NK-92 (cell line): ENCODE data around the gene LSS.
"Not testable (repeated sequence)": the region's sequence is repeated elsewhere in the genome, so short reads cannot be mapped to it uniquely, and the experiment has no call there.

ENCODE experiments used
- DNase-seq: peaks from one replicate; lab custom pipeline; 2025; ENCODE audit not compliant: unreplicated experiment; lab: John Stamatoyannopoulos, UW

LSS gene

GRCh38 chr21:46246345-46246744 lies 17.8 kb upstream of the LSS start:
- DNase-seq, result no peak

DNA sequence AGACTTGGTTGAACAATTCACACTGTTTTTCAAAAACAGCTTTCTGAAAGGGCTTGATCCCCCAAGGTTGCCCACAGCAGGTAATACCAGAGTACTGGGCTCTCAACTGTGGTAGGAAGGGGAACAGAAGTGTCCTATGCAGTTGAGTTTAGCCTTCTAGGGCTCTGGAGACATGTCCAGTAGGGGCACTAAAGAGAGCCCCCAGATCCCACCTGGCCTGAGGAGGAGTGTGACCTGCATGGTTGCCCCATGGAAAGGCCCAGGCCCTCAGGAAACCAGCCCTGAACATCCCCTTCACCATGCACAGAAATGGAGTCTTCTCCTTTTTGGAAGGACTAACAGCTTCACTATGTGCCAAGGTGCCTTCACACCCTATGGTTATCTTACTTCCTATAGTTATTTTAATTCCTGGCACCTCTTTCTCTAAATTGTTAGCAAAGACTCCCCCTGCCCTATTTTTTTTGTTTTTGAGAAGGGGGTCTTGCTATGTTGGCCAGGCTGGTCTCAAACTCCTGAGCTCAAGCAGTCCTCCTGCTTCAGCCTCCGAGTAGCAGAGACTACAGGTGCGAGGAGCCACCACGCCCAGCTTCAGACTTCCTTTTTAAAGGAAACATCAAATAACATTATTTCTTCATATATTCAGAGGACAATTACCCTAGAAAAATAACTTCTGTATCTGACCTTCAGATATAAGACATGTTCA lies 16.8 kb upstream of the LSS start:
- no peak for DNase-seq

DNA sequence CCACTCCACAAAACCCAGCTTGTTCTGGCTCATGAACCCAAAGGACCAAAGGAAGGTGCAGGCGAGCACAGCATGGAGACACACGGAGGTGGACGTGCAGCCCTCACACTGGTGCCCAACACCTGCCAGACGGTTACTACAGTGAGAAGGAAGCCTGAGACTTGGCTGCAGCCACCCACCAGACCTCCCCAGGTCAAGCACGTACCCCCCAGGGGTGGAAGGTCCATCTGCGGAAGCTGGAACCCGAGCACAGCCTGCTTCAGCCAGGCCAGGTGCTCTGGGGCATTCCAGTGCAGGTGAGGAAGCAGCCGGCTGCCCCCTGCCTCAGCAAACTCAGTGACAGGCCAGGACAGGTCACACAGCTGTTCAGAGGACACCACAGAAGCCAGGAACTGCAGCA lies 16.0 kb upstream of the LSS start:
- DNase-seq, result no peak

DNA sequence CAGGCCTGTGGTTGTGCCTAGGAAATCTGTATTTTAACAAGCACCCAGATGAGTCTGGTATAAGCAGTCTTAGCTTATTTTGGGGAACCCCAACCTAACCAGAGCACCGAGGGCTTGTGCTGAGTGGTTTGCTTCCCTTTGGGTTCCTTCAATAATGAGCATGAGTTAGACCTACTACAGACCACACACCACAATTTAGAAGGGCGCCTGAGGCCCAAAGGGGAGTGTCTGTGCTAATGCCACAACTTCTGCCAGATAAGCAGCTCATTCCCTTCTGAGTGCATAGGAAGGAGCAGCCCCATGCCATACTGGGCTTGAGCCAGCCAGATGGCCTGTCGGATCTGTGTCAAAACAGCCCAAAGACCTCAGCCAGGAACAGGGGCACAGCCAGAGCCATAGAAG lies 15.4 kb upstream of the LSS start:
- no peak for DNase-seq

- no peak for DNase-seq
Observed at GRCh38 chr21:46243325-46243724, 14.8 kb upstream of the LSS start.

DNA sequence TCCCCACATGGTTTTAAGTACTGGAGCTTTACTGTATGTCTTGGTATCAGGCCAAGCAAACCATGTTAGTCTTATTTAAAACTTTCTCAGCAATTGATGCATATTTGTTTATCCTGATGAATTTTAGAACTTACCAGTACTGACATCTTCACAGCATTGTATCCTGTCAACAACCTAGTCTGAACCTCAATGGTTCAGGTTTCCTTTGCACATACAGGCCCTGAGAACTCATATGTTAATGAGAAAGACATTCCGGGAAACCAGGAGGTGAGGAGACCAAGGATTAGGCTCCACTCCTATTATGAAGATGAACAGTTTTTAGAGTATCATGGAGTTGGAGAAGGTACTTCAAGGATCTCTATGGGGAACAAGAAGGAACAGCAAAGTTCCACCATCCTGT lies 13.0 kb upstream of the LSS start:
- not testable (repeated sequence) for DNase-seq

DNA sequence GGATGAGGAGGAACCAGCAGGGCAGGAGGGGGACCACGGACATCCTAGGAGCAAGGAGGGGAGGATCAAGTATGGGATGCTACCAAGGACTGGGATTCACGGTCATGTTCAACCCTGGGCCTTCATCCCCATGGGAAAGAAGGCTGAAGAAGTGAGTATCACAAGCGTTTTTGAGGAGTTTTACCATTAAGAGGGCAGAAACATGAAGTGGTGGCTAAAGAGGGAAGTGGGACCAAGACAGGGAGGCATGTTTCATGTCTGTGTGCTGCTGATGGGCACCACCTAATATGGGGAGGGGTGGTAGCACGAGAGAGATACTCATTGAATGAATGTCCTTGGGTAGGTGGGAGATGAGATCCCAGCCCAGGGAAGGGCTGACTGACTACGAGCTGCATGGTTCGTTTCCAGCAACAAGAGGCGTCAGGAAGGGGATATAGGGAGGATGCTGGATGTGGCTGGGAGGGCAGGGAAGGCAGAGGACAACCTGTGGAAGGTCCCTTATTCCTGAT lies 11.3 kb upstream of the LSS start:
- no peak for DNase-seq

DNA sequence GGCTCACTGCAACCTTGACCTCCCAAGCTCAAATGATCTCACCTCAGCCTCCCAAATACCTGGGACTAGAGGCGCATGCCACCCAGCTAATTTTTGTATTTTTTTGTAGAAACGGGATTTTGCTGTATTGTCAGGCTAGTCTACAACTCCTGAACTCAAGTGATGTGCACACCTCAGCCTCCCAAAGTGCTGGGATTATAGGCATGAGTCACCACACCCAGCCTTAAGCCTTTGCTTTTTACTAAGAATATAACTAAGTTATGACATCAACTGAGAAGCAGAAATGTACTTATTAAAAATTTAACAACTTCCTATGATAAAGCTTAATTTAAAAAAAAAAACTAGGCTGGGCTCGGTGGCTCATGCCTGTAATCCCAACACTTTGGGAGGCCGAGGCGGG lies 8.9 kb upstream of the LSS start:
- no peak for DNase-seq

DNA sequence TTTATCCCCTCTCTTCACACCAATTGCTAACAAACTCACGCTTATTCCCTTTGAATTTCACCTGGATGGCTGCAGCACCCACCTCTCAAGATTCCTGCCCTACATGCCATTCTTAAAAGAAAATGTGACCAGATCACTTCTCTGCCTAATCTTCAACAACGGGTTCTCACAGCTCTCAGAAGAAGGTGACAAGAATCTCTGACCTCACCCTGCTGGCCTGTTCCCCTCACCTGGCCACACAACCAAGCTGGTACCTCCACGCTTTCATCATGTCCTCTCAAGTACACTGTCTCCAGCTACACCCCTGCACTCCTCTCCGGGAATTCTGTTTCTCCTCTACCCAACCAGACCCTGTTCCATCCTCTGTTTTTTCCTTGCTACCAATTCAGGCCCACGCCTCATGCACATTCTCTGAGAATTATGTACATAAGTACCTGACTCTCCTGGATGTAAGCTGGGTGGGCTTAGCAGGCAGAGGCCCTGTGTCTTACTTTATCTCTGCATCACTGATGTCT lies 5.9 kb upstream of the LSS start:
- no peak for DNase-seq

DNA sequence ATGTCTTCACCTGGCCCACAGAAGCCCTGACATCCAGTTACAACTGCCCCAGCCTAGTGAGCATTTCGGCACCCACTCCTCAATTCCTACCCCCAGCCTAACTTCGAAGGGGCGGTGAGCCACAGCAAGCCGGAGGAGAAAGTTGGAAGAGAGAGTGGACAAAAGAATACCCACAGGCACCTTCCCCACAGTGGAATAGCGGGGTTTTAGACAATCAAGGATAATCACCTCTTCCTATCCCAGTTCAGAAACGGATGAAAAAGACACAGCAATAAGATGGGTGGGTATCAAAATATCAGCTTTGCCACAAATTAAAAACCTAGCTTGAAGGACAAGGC lies 1.3 kb upstream of the LSS start:
- DNase-seq, result no peak

GRCh38 chr21:46229133-46229922 lies 754 bp upstream of the LSS start:
- no peak for DNase-seq

- no peak for DNase-seq
Observed at GRCh38 chr21:46227811-46228344, 696 bp downstream of the LSS start.

GRCh38 chr21:46226920-46227599 lies 1.5 kb downstream of the LSS start:
- no peak for DNase-seq

DNA sequence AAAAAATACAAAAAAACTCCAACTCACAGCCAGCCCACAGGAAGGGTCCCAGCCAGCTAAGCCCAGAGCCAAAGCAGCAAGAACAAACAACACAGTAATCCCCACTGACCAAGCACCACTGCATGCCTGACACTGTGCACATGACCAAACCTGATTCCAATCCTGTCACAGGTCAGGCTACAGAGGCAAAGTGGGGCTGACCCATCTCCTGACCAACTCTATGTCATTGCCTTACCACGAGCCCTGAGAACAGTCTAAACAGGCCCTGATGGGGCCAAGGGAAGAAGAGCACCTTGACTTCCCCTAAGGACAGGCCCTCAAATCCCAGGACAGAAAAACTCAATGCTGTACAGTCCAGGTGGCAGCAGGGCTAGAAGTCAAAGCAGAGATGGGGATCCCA lies 2.4 kb downstream of the LSS start:
- no peak for DNase-seq

DNA sequence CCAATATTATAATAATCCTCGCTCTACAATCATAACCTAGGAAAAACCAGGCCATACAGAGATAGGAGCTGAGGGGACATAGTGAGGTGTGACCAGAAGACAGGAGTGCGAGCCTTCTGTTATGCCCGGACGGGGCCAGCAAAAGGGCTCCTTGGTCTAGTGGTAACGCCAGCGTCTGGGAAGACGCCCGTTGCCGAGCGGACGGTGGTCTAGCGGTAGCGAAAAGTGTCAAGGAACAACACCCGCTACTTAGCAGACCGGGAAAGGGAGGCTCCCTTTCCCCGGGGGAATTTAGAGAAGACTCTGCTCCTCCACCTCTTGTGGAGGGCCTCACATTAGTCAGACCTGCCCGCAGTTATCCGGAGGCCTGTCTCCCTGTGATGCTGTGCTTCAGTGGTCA lies 4.9 kb downstream of the LSS start:
- not testable (repeated sequence) for DNase-seq

DNA sequence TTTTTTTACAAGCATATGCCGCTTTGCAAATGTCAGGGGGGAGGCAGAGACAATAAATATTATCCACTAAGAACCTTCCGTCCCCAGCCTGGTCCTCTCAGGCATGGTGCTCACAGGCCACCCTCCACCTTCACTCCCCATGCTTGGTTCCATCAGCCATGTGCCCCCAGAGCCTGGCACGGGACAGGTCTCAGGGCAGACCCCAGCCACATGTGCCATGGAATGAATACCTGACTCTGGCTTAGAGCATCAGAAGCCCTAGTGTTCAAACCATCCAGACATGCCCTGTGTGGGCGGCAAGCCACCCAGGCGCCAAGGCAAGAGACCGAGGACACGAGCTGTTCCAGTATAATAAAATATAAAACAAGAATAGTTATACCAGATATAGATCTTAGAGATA lies 5.4 kb downstream of the LSS start:
- no peak for DNase-seq

- DNase-seq, result no peak
Observed at GRCh38 chr21:46222436-46223116, 6.0 kb downstream of the LSS start.

- DNase-seq, result no peak
Observed at GRCh38 chr21:46221664-46222435, 6.7 kb downstream of the LSS start.

GRCh38 chr21:46220847-46221246 lies 7.7 kb downstream of the LSS start:
- no peak for DNase-seq

DNA sequence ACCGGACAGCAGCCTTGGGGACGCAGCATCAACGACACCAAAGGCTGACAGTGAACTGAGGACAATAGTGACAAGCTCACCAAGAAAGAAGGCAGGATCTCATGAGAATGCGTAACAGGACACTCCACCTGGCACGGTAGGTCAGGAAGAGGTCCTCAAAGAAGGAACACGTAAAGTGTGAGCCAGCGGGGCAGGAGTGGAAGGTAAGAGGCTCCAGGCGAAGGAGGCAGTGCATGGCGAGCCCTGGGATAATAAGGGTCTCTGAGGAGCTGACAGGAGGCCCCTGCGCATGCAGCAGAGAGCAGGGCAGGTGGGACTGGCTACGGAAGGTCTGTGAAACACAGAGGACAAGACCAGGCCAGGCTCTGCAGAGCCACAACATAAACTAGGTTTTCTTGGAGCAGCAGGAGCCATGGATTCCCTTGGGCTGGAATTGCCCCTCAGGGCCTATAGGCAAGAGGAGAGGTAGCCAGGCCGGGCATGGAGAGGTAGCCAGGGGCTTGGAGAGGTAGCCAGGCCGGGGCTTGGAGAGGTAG lies 8.2 kb downstream of the LSS start:
- DNase-seq, result no peak
